Transverse colon (tissue), 4 donors: ENCODE measurements around the gene UBASH3B. TPM values are rescaled to one million over a fixed set of nuclear protein-coding genes. Genes with fewer than 3 reads are reported as not detected.

Experiments
- DNase-seq: peaks from one replicate; pipeline ENCODE4 v3.0.0-alpha.2; 2019
- H3K27ac ChIP-seq, 4 donors: fragments of 200-600 bp; sonication (generic); 2 replicates each; pipeline ENCODE4 v1.5.1; 2016 to 2018; ENCODE audit warnings: inconsistent platforms in 4 of 4
- H3K27me3 ChIP-seq: fragments of 200-600 bp; sonication (generic); 2 replicates; pipeline ENCODE4 v1.5.1; 2017; ENCODE audit warnings: inconsistent platforms
- H3K36me3 ChIP-seq, 4 donors: fragments of 200-600 bp; sonication (generic); 2 replicates each; pipeline ENCODE4 v1.5.1; 2017 to 2019; ENCODE audit warnings: inconsistent platforms in 4 of 4
- H3K4me1 ChIP-seq, 4 donors: fragments of 200-600 bp; sonication (generic); 2 replicates each; pipeline ENCODE4 v1.5.1; 2017 to 2020; ENCODE audit warnings: inconsistent platforms in 4 of 4
- H3K4me3 ChIP-seq, 4 donors: fragments of 200-600 bp; sonication (generic); 1 replicate in 1 of 4; 2 replicates in 3 of 4; pipeline versions ENCODE4 v1.5.1 to v1.6.1; 2017 to 2019; ENCODE audit warnings: inconsistent platforms in 4 of 4
- H3K9me3 ChIP-seq, 2 donors: fragments of 200-600 bp; sonication (generic); 2 replicates each; pipeline ENCODE4 v1.5.1; 2017 to 2019; ENCODE audit warnings: inconsistent platforms in 2 of 2
- CTCF ChIP-seq, 5 experiments: fragments of 200-600 bp in 3 of 5; fragments of 450-650 bp in 2 of 5; sonication (generic) in 3 of 5; IDR thresholded peaks; 1 replicate in 2 of 5; 2 replicates in 3 of 5; pipeline ENCODE4 v1.5.1; 2016 to 2017; ENCODE audit warnings: antibody characterized with exemption in 5 of 5, inconsistent platforms in 3 of 5, mild to moderate bottlenecking in 2 of 5, moderate library complexity in 1 of 5
- EP300 ChIP-seq: sonication (generic); formaldehyde crosslinking; IDR thresholded peaks from one replicate; pipeline ENCODE4 v1.6.1; 2017; ENCODE audit warnings: antibody characterized with exemption, low read depth
- POLR2A ChIP-seq: fragments of 450-650 bp; IDR thresholded peaks from one replicate; pipeline ENCODE4 v1.6.1; 2016; ENCODE audit warnings: antibody characterized with exemption, mild to moderate bottlenecking, moderate library complexity
- POLR2AphosphoS5 ChIP-seq, 3 donors: sonication (generic); formaldehyde crosslinking; IDR thresholded peaks; one replicate each; pipeline ENCODE4 v1.6.1; 2016; ENCODE audit warnings: antibody characterized with exemption in 3 of 3
- WGBS, 2 donors: methylation state at CpG; one replicate each; pipeline ENCODE4 v1.1.5; 2018; ENCODE audit warnings: low coverage in 1 of 2; 5-methylcytosine and 5-hydroxymethylcytosine counted together
- in situ Hi-C, 4 donors: fragments of 200-750 bp; cut with MboI; loops; one replicate each; pipeline versions ENCODE4 v1.15.0 to v1.15.1; 2017; ENCODE audit warnings: low sequenced_read_pairs in 3 of 4, low pct_ligation_motif_present in 1 of 4, low pct_unique_long_range_greater_than_20kb in 1 of 4
- intact Hi-C: fragments of 100-400 bp; cut with DNase I; formaldehyde crosslinking; loops from one replicate; pipeline ENCODE4 v1.15.1; 2023; ENCODE audit warnings: low total_unique reads
- total RNA-seq, 4 donors: library from RNA; depleted of rRNA; stranded (reverse); fragments of >200 nt; gene quantifications; one replicate each; pipeline ENCODE4 v1.1.0, GENCODE V29; 2016

Gene UBASH3B
- total RNA-seq, 4 donors from 2014 or later, result 2.0 to 101 (median 17.0) TPM

DNA sequence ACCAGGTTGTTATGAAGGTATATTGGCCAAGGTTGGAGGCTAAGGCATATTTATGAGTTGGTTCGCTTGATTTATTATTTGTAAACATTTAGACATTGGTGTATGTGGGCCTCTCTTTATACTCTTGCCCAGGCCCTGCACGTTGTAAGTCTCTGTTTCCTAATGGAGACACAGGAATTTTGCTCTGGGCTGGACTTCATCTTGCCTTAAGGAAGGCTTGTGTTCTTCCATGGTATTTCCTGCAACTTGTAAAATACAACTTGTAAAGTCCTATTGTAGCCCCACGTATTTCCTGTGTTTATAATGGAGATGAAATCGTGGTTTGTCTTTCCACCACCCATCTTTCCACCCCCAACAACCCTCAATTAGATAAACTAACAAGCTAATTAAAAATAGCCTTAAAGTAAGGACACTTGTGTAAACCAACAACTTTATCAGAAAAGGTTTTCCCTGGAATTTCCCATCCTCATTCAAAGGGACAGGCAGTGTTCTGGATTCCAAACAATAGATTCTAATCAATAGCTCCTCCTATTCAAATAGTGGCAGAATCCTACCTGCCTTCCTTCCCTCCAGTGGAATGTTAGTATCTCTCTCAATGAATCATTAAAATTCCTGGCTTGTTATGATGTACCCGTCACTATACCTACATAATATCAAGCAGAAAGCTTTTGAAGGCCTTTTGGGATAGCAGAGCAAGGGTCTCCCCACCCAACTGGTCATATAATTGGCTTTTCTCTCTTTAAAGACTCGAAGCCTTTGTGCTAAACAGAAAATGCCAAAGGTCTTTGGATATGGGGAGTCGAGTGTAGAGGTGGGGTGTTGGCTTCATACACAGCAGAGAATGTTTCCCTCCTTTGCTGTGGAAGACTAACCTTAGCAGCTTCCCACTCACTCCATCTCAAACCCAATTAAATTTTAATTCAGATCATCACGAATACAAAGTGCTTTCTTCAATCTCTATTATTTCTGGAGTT is 77.1 kb downstream of the UBASH3B start:
- in situ Hi-C loops, result no loop called here
- H3K27ac ChIP-seq, result no peak overlapping the region

DNA sequence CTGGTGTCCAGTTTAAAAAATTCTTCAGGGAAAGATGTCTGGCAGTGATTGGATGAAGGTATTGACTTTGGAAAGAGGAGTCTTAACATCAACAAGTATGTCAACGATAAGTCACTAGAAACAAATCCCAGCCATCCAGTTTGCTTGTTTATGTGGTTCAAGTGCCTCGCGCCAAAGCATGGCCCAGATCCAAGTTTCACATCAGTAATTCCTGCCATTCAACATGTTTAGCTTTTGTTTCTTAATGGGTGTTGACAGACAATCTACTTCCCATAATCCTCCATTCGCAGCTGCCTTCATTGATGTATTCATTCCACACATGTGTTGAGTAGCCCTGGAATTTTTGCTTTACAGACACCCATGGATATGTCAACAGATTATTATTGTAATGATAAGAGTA is 77.8 kb downstream of the UBASH3B start:
- in situ Hi-C loops, result no loop called here
- WGBS, 2 donors, result 60 to 65% methylated on average over 4 of the region's 4 CpGs
- H3K4me1 ChIP-seq, result peaks cover 0 to 17% (median 3%) of the 10 kb centered on the region in 4 donors
- no peak for DNase-seq
- no peaks in the 10 kb centered on the region for H3K27me3 ChIP-seq
- no peak overlapping the region for H3K27ac ChIP-seq
- intact Hi-C loops, result loop anchor here (5.0 kb wide), 1 partner anchor 564 kb away; no protein-coding TSS in a partner anchor
- TF ChIP-seq POLR2AphosphoS5 (IDR thresholded peaks at IDR 0.05) (peak in 1 of 3 donors; percentile 11), POLR2A (no peak)
- H3K4me3 ChIP-seq, result no peak overlapping the region
- no peaks in the 10 kb centered on the region for H3K36me3 ChIP-seq
- no peaks in the 10 kb centered on the region for H3K9me3 ChIP-seq

More for the DNA sequence above, 77.1 kb downstream of the UBASH3B start:
- TF ChIP-seq CTCF (IDR thresholded peaks at IDR 0.05) (no peak), EP300 (no peak), POLR2AphosphoS5 (IDR thresholded peaks at IDR 0.05) (no peak), POLR2A (no peak)
- H3K9me3 ChIP-seq, result no peaks in the 10 kb centered on the region
- H3K27me3 ChIP-seq, result no peaks in the 10 kb centered on the region
- 52 to 57% methylated on average over 8 of the region's 8 CpGs for WGBS, 2 donors
- no peak for DNase-seq
- peaks cover 0 to 21% (median 3%) of the 10 kb centered on the region in 4 donors for H3K4me1 ChIP-seq
- no peaks in the 10 kb centered on the region for H3K36me3 ChIP-seq
- no peak overlapping the region for H3K4me3 ChIP-seq
- intact Hi-C loops, result loop anchor here (5.0 kb wide), 1 partner anchor 565 kb away; no protein-coding TSS in a partner anchor

DNA sequence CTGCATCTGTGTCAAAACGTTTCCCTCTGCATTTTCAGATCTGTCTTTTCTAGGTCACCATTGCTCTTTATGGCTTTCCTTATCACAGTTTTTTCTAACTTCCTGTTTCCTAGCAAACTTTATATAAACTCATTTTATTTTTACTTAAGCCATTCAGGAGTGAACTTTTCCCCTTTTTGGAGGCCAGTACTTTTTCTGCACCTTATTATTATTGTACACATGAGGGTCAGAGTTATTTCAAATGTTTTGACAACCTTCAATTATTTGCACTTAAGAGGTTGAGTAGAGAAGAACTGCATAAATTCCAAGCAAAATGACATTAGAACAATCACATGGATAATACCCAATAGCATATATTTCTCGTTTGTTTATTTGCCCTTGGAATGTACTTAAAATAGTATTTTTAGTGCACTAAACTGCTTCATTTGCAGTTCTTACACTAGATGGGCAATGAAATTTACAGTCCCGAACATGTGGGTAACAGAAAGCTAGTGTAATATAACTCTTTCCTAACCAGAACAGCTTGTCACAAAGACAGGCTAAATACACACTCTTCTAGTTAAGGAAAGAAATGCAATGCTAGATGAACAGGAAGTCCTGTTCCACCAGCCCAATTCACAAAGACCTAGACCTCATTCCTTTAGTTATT is 79.5 kb downstream of the UBASH3B start:
- Histone ChIP-seq H3K36me3 (no peaks in the 10 kb centered on the region), H3K27me3 (no peaks in the 10 kb centered on the region), H3K27ac (no peak overlapping the region), H3K4me3 (no peak overlapping the region), H3K9me3 (no peaks in the 10 kb centered on the region), H3K4me1 (peaks cover 0 to 17% (median 3%) of the 10 kb centered on the region in 4 donors)
- intact Hi-C loops (loop anchor here (5.0 kb wide), 1 partner anchor 562 kb away; no protein-coding TSS in a partner anchor), in situ Hi-C loops (no loop called here)
- TF ChIP-seq CTCF (IDR thresholded peaks at IDR 0.05) (no peak), EP300 (no peak), POLR2A (no peak), POLR2AphosphoS5 (IDR thresholded peaks at IDR 0.05) (no peak)
- WGBS, 2 donors, result 14 to 23% methylated on average over 3 of the region's 3 CpGs
- DNase-seq, result no peak

- no peak for TF ChIP-seq POLR2AphosphoS5 (IDR thresholded peaks at IDR 0.05)
- no peak for TF ChIP-seq EP300
- no peak for TF ChIP-seq POLR2A
- no peak for TF ChIP-seq CTCF (IDR thresholded peaks at IDR 0.05)
- in situ Hi-C loops (no loop called here), intact Hi-C loops (no loop called here)
- Histone ChIP-seq H3K9me3 (no peaks in the 10 kb centered on the region), H3K27ac (no peak overlapping the region), H3K4me1 (peaks cover 0 to 24% (median 3%) of the 10 kb centered on the region in 4 donors), H3K36me3 (no peaks in the 10 kb centered on the region), H3K27me3 (no peaks in the 10 kb centered on the region), H3K4me3 (no peak overlapping the region)
- DNase-seq, result no peak
- 33 to 68% methylated on average over 1 to 5 of the region's 5 CpGs for WGBS, 2 donors
Observed at GRCh38 chr11:122737951-122738693, 82.6 kb downstream of the UBASH3B start.
